ENCODE data around the gene PRKAG3.

PRKAG3 gene

GRCh38 chr2:218831378-218831990, at the start of gene PRKAG3:
PRKAG3 (minus strand) TSS chr2:218831803.
- no peak for DNase-seq

GRCh38 chr2:218880859-218881594, 49.4 kb upstream of the PRKAG3 start:
- DNase-seq: no peak

- peak; percentile 70 to 87 for DNase-seq
Observed at GRCh38 chr2:218880102-218880858, 48.7 kb upstream of the PRKAG3 start, which contains the start of gene WNT10A. WNT10A (plus strand) TSS chr2:218880852; CDS start chr2:218880996, 144 bp downstream.

DNA sequence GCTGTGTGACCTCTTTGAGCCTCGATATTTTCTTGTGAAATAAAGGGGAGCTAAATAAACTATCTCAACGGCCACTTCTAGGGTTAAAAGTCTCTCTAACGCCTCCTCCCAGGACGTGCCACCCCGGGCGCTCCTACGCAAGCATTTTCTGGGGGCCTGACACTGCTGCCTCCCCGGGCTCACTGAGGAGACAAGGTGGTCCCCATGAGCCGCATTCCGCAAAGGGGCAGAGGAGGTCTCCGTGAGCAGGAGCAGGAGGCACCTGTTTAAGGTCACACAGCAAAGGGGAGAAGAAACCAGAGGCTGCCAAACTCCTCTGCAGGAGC, 48.1 kb upstream of the PRKAG3 start:
- DNase-seq: no peak

- DNase-seq: no peak
Observed at GRCh38 chr2:218878926-218879761, 47.5 kb upstream of the PRKAG3 start.

DNA sequence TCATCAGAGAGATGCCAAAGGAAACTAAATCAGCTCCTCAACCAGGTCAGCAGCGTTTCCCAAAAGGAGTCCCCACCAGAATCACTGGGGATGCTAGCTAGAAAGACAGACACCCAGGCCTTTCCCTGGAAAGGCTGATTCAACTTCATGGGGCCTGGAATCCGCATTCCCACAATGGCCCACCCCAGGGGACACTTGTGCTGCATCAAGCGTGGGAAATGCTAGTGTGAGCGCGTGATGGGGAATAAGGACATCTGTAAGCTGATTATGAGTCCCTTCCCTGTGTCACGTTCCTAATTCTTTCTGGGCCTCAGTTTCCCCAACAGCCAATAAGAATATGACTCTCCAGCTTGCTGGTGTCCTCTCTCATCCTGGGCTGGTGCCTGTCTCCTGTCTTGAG, 46.9 kb upstream of the PRKAG3 start:
- no peak for DNase-seq

GRCh38 chr2:218877891-218878290, 46.3 kb upstream of the PRKAG3 start:
- no peak for DNase-seq

- no peak for DNase-seq
Observed at GRCh38 chr2:218877331-218877730, 45.7 kb upstream of the PRKAG3 start.

- DNase-seq: peak; percentile 62 to 63
Observed at GRCh38 chr2:218876562-218877219, 45.1 kb upstream of the PRKAG3 start.

- no peak for DNase-seq
Observed at GRCh38 chr2:218875692-218876246, 44.2 kb upstream of the PRKAG3 start.

DNA sequence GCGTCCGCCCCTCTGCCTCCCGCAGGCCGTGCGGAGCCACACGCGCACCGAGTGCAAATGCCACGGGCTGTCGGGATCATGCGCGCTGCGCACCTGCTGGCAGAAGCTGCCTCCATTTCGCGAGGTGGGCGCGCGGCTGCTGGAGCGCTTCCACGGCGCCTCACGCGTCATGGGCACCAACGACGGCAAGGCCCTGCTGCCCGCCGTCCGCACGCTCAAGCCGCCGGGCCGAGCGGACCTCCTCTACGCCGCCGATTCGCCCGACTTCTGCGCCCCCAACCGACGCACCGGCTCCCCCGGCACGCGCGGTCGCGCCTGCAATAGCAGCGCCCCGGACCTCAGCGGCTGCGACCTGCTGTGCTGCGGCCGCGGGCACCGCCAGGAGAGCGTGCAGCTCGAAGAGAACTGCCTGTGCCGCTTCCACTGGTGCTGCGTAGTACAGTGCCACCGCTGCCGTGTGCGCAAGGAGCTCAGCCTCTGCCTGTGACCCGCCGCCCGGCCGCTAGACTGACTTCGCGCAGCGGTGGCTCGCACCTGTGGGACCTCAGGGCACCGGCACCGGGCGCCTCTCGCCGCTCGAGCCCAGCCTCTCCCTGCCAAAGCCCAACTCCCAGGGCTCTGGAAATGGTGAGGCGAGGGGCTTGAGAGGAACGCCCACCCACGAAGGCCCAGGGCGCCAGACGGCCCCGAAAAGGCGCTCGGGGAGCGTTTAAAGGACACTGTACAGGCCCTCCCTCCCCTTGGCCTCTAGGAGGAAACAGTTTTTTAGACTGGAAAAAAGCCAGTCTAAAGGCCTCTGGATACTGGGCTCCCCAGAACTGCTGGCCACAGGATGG, 42.0 kb upstream of the PRKAG3 start:
- DNase-seq: no peak

DNA sequence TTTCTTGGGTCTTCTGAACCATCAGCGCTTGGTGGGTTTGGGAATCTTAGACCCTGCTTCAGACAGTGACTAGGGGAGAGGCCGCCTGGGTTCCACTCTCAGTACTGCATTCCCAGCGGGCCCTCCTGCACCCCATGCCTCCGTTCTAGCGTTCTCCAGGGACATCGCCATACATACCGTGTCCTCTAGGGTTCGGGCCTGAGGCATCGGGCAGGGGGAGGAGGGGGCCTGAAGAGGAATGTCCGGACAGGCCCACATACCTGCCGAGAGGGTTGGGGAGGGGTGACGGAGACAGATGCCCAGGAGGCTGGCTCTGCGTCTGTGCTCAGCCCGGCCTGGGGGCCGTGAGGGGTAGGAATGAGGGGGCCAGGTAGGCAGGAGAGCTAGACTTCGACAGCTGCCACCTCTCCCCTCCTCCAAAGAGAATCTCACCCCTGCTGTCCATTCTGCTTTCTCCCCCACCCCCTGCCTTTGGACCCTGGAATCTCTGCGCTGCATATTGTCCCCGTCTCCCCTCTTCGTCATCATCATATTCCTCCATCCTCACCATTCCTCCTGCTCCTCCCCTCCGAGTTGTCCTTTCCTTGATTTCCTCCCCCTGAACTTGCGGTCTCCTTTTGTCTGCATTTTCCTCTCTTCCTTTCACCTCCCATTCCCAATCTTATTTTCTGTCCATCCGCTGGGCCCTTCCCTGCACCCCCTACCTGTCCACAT, 41.2 kb upstream of the PRKAG3 start:
- DNase-seq: no peak

- peak in 1 of 2 experiments; percentile 47 for DNase-seq
Observed at GRCh38 chr2:218871345-218872302, 40.0 kb upstream of the PRKAG3 start.

DNA sequence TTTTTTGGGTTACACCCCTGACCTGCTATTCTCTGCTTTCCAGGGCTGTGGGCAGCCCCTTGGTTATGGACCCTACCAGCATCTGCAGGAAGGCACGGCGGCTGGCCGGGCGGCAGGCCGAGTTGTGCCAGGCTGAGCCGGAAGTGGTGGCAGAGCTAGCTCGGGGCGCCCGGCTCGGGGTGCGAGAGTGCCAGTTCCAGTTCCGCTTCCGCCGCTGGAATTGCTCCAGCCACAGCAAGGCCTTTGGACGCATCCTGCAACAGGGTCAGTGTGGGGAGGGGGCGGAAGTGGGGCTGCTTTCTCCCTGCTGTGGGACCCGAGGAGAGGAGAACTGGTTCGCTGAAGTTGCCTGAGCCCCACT, 39.4 kb upstream of the PRKAG3 start:
- DNase-seq: no peak

DNA sequence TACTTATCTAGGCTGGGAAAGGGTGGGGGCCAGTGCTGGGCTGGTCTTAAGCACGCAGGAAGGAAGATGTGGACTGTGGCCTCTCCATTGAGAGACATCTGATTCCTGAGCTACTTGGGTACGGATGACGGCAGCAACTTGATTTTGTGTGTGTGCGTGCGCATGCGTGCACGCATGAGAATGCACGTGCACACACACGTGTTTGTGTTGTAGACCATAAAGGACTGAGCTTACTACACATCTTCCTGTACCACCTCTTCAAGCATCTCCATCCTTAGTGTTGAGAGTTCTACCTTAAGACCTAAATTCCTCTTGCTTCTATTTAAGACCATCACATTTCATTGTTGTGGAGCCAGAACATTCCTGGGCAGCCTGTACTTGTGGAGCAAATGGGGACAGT, 37.5 kb upstream of the PRKAG3 start:
- no peak for DNase-seq

DNA sequence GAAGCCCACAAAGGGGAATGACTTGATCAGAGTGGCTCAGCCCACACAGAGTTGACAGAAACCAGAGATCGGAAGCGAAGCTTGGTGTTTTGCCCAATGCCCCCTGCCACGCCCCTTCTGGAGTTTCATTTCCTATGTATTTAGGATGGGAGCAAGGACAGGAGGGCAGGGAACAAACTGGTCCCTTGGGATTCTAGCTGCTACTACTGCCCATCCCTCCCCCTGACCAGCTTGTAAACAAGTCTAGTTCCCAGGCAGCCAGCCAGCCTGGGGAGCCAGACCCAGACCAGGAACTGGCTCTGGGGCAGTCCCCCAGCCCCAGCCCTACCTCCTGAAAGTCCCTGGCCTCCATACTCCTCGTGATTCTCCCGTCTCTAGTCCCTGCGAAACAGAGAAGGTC, 36.3 kb upstream of the PRKAG3 start:
- no peak for DNase-seq

GRCh38 chr2:218865999-218866398, 34.4 kb upstream of the PRKAG3 start:
- DNase-seq: no peak

- no peak for DNase-seq
Observed at GRCh38 chr2:218865396-218865795, 33.8 kb upstream of the PRKAG3 start.

DNA sequence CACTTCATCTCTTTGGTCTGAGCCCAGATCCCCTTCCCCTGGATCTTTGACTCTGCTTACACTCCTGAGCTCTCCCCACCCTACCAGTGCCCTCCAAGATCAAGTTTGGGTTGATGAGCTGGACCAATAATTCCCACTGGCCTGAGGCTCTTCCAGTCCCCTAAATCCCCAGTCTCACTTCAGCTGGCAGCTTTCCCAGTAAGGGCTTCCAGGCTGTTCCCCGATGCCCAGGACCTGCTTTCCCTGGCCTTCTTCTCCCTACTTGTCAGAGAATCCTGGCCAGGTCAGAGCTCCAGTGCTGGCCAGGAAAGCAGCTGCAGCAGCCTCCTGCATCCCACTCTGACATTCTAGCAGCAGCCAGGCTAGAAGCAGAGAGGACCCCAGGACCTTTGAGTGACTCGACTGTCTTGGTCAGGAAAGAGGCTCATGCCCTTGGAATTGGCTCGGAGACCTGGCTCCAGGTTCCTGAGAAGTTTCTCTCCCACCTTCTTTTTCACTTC, 31.5 kb upstream of the PRKAG3 start:
- DNase-seq: no peak

Measured in stimulated activated CD4-positive, alpha-beta T cell treated with anti-CD3 and anti-CD28 coated beads, Interleukin-4, amount 100 ng/mL, for 4 hours (primary cell).